ENCODE results near the gene TFF2. TPM values are rescaled to one million over a fixed set of nuclear protein-coding genes. Genes with fewer than 3 reads are reported as not detected.

TFF2 gene
- total RNA-seq, 4 donors from 2014 or later = 0.68 TPM; not detected in 3

- in situ Hi-C loops (cut with MboI; ENCODE audit: low pct_ligation_motif_present in 1 of 4, low pct_unique_long_range_greater_than_20kb in 1 of 4, low sequenced_read_pairs in 3 of 4) (no loop called here), intact Hi-C loops (cut with DNase I; ENCODE audit: low total_unique reads) (no loop called here)
- TF ChIP-seq POLR2A (IDR thresholded peaks at IDR 0.05) (no peak), EP300 (IDR thresholded peaks at IDR 0.05; ENCODE audit: low read depth) (no peak), CTCF (IDR thresholded peaks at IDR 0.05) (no peak), POLR2AphosphoS5 (IDR thresholded peaks at IDR 0.05) (no peak)
- Histone ChIP-seq H3K9me3 (no peaks in the 10 kb centered on the region), H3K27me3 (no peaks in the 10 kb centered on the region), H3K4me1 (no peaks in the 10 kb centered on the region), H3K36me3 (no peaks in the 10 kb centered on the region), H3K27ac (no peak overlapping the region), H3K4me3 (no peak overlapping the region)
- no peak for DNase-seq
- 83% methylated on average over 9 of the region's 9 CpGs; no CpG with 5 or more reads in 1 of the 2 donors for WGBS, 2 donors (ENCODE audit: low coverage in 1 of 2)
Measured at GRCh38 chr21:42297377-42297776, 53.4 kb downstream of the TFF2 start.

GRCh38 chr21:42296501-42296900, 54.3 kb downstream of the TFF2 start:
- DNase-seq = no peak
- WGBS, 2 donors (ENCODE audit: low coverage in 1 of 2) = 80 to 87% methylated on average over 7 of the region's 7 CpGs
- Histone ChIP-seq H3K36me3 (no peaks in the 10 kb centered on the region), H3K4me1 (no peaks in the 10 kb centered on the region), H3K27me3 (no peaks in the 10 kb centered on the region), H3K4me3 (no peak overlapping the region), H3K27ac (no peak overlapping the region), H3K9me3 (no peaks in the 10 kb centered on the region)
- in situ Hi-C loops (cut with MboI; ENCODE audit: low pct_ligation_motif_present in 1 of 4, low pct_unique_long_range_greater_than_20kb in 1 of 4, low sequenced_read_pairs in 3 of 4) = no loop called here
- intact Hi-C loops (cut with DNase I; ENCODE audit: low total_unique reads) = no loop called here
- TF ChIP-seq CTCF (IDR thresholded peaks at IDR 0.05) (no peak), POLR2A (IDR thresholded peaks at IDR 0.05) (no peak), POLR2AphosphoS5 (IDR thresholded peaks at IDR 0.05) (no peak), EP300 (IDR thresholded peaks at IDR 0.05; ENCODE audit: low read depth) (no peak)

Other genes with a start within 250 kb of the TFF2 start
- gene ABCG1, start 131.9 kb downstream of the TFF2 start, total RNA-seq = 10 to 100 TPM; 17.1 to 67.7 (median 53.2) TPM
- 1,000 to 10,000 TPM in 1 of 4 donors, 100 to 1,000 TPM in 3; 164 to 2,581 (median 367) TPM for gene TFF3, start 35.6 kb downstream of the TFF2 start, total RNA-seq
- 10 to 100 TPM in 2 of 4 donors, 1 to 10 TPM in 1, not detected in 1; 8.6 to 45.3 (median 25.8) TPM for gene TFF1, start 15.5 kb upstream of the TFF2 start, total RNA-seq
- gene TMPRSS3, start 45.1 kb upstream of the TFF2 start, total RNA-seq = 1 to 10 TPM in 1 of 4 donors, under 1 TPM in 1, not detected in 2; 0.68 to 1.3 TPM
- 1 to 10 TPM in 1 of 4 donors, under 1 TPM in 2, not detected in 1; 0.37 to 3.0 (median 0.82) TPM for gene UBASH3A, start 52.9 kb upstream of the TFF2 start, total RNA-seq
- 1 to 10 TPM in 3 of 4 donors, under 1 TPM in 1; 0.80 to 10.0 (median 8.0) TPM for gene RSPH1, start 145.2 kb upstream of the TFF2 start, total RNA-seq
- gene SLC37A1, start 162.9 kb upstream of the TFF2 start, total RNA-seq = 100 to 1,000 TPM in 3 of 4 donors, 10 to 100 TPM in 1; 80.8 to 139 (median 117) TPM

Measured in transverse colon (tissue), 4 donors.